H1 (cell line): Measurements from ENCODE around the gene WASF3.

Experiments used
- CBX5 ChIP-seq: fragments of 300-800, 300-1000 bp; sonication (generic); IDR thresholded peaks from 2 replicates; pipeline ENCODE4 v1.7.1; 2016; ENCODE audit warnings: antibody characterized with exemption, low read length, low read depth
- CHD1 ChIP-seq: IDR thresholded peaks from 2 replicates; pipeline ENCODE4 v1.6.1; 2012; ENCODE audit warnings: low read depth, low read length, improper control_type of control experiment
- CTCF ChIP-seq, 3 experiments: IDR thresholded peaks; 1 replicate in 2 of 3; 2 replicates in 1 of 3; pipeline versions ENCODE4 v1.5.1 to v1.6.1; 2011; ENCODE audit warnings: low read length in 3 of 3, mild to moderate bottlenecking in 3 of 3, inconsistent platforms in 2 of 3, low read depth in 1 of 3, moderate library complexity in 1 of 3; ENCODE audit not compliant: insufficient read depth in 1 of 3; ENCODE audit errors: control extremely low read depth in 1 of 3
- EZH2 ChIP-seq: fragments of 200-600 bp; sonication (generic); IDR thresholded peaks from 2 replicates; pipeline ENCODE4 v1.7.1; 2012; ENCODE audit warnings: low read depth, mild to moderate bottlenecking, moderate library complexity, low read length, inconsistent platforms; ENCODE audit not compliant: severe bottlenecking
- KDM5A ChIP-seq: fragments of 200-600 bp; IDR thresholded peaks from 2 replicates; pipeline ENCODE4 v1.7.1; 2012; ENCODE audit warnings: mild to moderate bottlenecking, low read length, inconsistent platforms, mixed read lengths
- MAFK ChIP-seq: IDR thresholded peaks from 2 replicates; pipeline ENCODE4 v1.6.1; 2012; ENCODE audit warnings: low read depth, mild to moderate bottlenecking, improper control_type of control experiment, low read length
- POLR2A ChIP-seq, 2 experiments: IDR thresholded peaks; 1 replicate in 1 of 2; 2 replicates in 1 of 2; pipeline ENCODE4 v1.6.1; 2011; ENCODE audit warnings: low read depth in 2 of 2, low read length in 2 of 2, mild to moderate bottlenecking in 2 of 2; ENCODE audit errors: control extremely low read depth in 1 of 2
- POLR2AphosphoS5 ChIP-seq: IDR thresholded peaks from 2 replicates; pipeline ENCODE4 v1.6.1; 2011; ENCODE audit warnings: low read depth, low read length
- RAD21 ChIP-seq, 2 experiments: IDR thresholded peaks in 1 of 2; conservative IDR thresholded peaks in 1 of 2; 2 replicates each; pipeline ENCODE4 v1.6.1; 2011; ENCODE audit warnings: low read depth in 2 of 2, low read length in 2 of 2, improper control_type of control experiment in 1 of 2, inconsistent platforms in 1 of 2, mild to moderate bottlenecking in 1 of 2, moderate library complexity in 1 of 2
- SIN3A ChIP-seq, 2 experiments: IDR thresholded peaks in 1 of 2; conservative IDR thresholded peaks in 1 of 2; 2 replicates each; pipeline ENCODE4 v1.6.1; 2011 to 2012; ENCODE audit warnings: low read length in 2 of 2, improper control_type of control experiment in 1 of 2, low read depth in 1 of 2, mild to moderate bottlenecking in 1 of 2
- ZNF274 ChIP-seq: IDR thresholded peaks from 2 replicates; pipeline ENCODE4 v1.7.0; 2012; ENCODE audit warnings: low read length, borderline replicate concordance; ENCODE audit errors: extremely low read depth
- TF ChIP-seq, protein P1 (sequence below): IDR thresholded peaks from 2 replicates; pipeline ENCODE4 v1.6.1; 2011; ENCODE audit warnings: low read depth, mild to moderate bottlenecking, low read length; ENCODE audit not compliant: insufficient read depth

GRCh38 chr13:26678330-26678729 is 120.8 kb downstream of the WASF3 start:
- TF ChIP-seq ZNF274: no peak
- no peak for TF ChIP-seq KDM5A
- no peak for TF ChIP-seq CTCF (IDR thresholded peaks at IDR 0.05; ENCODE audit: control extremely low read depth in 1 of 3, insufficient read depth in 1 of 3, low read depth in 1 of 3, low read length in 3 of 3)
- TF ChIP-seq CBX5: no peak
- no peak for TF ChIP-seq CHD1
- TF ChIP-seq, protein P1, sequence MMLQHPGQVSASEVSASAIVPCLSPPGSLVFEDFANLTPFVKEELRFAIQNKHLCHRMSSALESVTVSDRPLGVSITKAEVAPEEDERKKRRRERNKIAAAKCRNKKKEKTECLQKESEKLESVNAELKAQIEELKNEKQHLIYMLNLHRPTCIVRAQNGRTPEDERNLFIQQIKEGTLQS: no peak
- no peak for TF ChIP-seq POLR2AphosphoS5
- no peak for TF ChIP-seq RAD21 (IDR thresholded peaks at IDR 0.05 in 1 of 2, conservative IDR thresholded peaks at IDR 0.05 in 1 of 2; ENCODE audit: low read depth in 2 of 2, low read length in 2 of 2)
- no peak for TF ChIP-seq POLR2A (IDR thresholded peaks at IDR 0.05; ENCODE audit: control extremely low read depth in 1 of 2, low read depth in 2 of 2, low read length in 2 of 2)
- TF ChIP-seq MAFK: no peak
- no peak for TF ChIP-seq SIN3A (conservative IDR thresholded peaks at IDR 0.05 in 1 of 2, IDR thresholded peaks at IDR 0.05 in 1 of 2; ENCODE audit: low read depth in 1 of 2, low read length in 2 of 2)
- TF ChIP-seq EZH2: no peak
